ENCODE measurements around the gene ADGRB2.

ADGRB2 gene

DNA sequence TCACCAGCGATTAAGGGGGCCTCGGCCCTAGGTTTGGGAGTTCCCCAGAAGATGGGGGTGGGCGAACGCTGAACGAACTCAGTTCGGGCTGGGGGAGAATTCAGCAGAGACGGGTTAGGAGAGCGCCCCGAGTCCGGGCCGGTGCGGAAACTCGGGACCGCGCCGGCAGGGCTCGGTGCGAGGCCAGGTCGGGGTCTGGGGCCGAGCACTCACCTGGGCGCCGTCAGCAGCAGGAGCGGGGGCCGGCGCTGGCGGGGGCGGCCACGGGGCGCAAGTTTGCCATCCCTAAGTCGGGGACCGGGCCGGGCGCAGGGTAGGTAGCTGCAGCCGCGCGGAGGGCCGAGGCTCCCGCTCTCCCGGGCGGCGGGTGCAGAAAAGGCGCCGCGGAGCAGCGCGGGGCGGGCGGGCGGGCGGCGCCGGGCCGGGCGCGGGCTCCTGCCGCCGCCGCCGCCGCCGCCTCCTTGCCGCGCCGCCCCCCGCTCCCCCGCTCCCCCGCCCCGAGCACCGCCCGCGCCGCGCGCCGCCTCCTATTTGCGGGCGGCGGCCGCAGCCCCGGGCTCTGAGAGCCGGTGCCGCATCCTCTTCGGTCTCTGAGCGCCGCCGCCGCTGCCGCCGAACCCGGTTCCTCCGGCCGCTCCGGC lies 349 bp downstream of the ADGRB2 start:
- peak; percentile 66 for DNase-seq

DNA sequence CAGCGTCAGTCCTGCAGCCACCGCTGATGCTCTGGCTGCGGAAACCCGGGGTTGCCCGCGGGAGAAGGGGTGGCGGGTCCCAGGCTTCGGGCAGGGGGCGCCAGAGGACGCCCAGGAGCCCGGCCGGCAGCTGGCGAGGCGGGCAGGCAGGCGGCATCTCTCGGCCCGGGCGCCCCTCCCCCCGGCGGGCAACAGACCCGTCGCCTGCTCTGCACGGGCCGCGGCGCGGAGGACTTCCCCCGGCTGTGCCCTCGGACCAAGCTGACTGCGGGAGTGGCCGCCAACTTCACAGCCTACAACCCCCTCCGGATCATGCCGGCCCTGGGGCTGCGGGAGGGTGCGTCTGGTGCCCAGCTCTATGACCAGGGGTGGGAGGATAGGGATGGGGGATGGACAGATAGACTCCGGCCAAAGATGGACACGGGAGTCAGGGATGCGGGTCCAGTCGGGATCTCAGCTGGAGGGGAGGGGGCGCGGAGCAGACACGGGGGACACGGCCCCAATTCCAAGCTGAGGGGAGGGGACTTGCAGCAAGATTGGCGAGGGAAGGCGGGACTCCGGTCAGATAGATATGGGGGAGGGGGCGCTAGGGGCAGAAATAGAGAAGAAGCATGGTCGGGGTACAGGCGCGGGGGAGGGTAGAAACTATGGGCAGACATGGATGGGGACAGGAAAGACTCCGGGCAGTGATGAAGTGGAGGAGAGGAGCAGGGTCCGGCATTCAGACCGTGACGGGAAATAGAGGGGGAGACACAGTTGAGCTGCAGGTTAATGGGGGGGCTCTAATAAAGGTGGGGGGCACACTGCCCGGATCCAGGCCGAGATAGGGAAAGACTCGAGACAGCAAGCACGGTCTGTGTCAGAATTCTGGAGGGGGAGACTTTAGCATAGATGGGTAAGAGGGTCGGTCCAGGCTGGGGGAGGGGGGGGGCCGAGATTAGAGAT lies 1.1 kb downstream of the ADGRB2 start:
- peak; percentile 94 for DNase-seq

DNA sequence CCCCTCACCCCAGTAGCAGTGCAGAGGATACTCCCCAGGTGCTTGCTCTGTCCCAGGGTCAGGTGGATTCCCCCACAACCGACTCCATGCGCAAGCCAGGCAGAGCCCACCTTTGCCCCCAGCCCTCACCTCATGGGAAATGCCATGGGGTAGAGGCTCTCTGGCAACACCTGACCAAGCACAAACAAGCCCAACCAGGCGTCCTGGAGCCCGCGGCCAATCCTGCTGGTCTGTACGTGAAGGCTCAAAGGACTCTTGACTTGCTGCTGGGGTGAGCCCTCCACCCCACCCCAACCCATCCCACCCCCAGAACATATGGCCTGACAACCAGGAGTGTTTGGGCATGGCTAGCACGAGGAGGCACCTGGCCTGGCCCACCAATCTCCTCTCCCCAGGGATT lies 1.8 kb downstream of the ADGRB2 start:
- DNase-seq, result no peak

DNA sequence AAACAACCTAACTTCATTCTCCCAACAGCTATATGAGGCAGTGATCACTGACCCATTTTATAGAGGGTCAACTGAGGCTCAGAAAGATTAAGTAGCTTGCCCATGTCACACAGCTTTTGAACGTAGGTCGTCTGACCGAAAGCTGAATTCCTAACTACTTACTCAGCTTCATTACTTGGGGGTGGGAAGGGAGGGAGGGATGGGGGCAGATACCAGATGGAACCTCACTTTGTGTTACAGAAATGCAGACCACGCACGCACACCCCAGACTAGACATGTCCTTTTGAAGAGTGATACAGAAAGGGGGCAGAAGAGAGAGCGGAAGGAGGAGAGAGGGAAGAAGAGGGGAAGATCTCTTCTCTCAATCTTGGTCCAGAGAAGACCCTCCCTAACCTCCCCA lies 2.3 kb downstream of the ADGRB2 start:
- no peak for DNase-seq

DNA sequence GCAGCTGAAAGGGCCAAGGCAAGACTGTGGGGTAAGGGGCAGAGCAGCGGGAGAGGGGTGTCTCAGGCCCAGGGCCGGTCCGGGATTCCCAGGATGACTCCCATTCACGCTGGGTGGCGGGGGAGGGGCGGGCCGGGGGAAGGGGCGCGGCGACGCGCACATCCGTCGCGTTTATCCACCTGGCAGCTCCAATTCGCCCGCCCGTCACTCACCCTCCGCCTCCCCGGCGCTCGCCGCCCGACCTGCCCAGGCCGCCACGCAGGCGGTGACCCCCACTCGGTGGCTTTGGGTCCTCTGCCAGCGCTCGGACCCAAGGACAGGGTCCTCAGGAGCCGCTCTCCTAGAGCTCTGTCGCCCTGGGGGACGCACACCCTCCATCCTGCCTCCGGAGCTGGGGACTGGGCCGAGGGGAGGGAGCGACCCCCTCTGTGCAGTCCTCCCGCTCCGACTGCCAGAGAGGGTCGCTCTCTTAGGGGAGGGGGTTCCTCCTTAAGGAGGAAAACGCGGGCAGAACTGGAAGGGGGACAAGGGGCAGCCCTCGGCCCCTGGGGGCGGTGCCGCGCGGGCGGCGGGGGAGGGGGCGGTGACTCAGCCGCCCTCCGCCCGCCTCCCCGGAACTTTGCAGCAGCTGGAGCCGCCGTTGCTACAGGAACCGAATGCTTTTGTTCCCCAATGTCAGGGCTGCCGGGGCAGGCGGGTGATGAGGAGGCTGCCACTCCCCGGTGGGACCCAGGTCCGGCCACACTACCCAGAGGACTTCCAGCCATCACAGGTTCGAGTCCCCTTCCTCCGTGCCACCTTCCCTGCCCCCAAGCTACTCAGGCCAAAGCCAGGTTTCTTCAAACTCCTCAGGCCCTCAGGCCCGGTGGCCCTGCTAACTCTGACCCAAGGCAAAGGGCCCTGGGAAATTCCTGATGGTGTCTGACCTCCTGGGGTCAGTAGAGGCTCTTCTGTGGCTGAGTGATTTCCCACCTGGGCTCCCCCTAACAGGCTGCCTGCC lies 3.4 kb downstream of the ADGRB2 start:
- DNase-seq, result peak; percentile 95

DNA sequence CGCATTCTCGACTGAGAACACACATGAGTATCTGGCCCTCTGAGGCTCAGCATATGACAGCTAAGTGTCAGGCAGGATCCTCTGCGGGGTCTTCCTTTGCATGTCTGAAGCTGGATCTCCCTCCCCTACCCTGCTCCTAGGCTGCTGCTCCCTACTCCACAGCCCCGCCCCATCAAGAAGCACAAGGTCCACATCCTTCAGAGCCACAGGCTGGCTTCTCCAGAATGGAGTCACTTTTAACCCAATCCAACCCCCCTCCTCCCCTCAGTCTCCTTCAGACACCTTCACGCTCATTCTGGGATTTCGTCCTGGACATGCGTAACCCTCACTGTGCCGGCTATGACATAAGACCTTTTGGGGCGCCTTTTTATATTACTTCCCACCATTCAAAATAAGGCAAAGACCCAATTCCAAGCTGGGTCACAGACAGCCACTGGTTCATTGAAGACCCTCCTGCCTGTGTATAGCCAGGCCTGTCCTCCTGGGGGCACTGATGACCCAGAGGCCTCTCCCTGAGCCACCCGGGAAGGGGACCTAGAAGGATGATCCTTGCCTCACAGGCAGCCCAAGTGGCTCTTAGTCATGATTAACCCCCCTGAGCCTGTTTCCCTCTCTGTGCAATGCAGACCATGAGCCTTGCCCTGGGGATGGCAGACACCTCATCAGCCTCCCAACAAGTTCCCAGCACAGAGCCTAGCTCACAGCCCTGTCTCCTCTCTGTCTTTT lies 4.7 kb downstream of the ADGRB2 start:
- DNase-seq, result peak; percentile 40

DNA sequence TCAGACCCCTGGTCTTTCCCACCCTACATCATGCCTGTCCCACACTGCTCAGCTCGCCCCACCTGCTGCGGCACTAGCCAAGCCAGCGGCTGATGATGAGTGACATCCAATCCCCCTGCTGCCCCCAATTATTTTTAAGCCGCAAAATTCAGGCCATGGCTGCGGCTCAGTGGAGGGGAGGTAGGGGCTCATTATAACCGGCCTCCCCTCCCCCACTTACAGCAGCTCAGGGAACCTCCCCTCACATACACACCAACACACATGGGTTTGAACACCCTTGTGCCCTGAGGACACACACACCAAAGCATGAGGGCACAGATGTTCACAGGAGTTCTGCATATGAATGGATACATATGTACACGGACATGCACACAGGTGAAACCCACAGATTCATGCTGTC lies 5.3 kb downstream of the ADGRB2 start:
- no peak for DNase-seq

DNA sequence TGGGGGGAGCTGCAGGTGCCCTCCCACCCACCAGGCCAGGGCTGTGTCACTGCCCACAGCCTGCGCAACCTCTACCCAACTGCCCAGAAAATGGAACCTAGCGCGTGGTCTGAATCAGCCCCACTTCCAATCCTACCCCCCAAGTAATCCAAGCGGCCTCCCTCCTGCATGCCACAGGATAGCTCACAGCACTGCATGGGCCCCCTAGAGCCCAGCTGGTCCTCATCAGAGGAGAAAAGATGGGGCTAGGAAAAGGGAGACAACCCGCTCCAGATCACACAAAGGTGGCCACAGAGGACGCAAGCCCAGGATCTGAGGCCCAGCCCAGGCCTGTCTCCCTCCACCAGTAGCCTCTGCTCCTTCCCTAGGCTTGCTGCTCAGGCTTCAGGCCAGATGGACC lies 6.2 kb downstream of the ADGRB2 start:
- no peak for DNase-seq

DNA sequence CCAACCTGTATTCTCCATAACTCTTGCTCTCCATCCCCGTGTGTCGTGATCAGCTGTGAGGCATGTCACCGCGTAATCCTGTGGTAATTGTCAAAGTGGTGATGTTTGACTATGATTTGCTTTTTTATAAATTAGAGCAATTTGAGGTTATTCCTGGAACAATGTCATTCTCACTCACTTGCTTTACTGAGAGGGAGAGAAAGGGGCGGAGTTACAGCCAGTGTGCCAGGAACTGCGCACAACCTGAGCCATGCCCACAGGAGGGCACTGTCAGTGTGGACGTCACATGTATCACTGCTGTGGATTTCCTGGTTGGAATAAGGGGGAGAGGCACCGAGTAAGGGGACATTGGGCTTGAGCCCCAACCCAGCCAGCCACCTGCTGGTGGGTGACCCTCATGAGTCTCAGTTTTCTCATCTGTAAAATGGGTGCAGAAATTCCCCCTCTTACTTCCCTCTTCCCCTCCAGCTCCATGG lies 6.9 kb downstream of the ADGRB2 start:
- DNase-seq, result peak; percentile 41

DNA sequence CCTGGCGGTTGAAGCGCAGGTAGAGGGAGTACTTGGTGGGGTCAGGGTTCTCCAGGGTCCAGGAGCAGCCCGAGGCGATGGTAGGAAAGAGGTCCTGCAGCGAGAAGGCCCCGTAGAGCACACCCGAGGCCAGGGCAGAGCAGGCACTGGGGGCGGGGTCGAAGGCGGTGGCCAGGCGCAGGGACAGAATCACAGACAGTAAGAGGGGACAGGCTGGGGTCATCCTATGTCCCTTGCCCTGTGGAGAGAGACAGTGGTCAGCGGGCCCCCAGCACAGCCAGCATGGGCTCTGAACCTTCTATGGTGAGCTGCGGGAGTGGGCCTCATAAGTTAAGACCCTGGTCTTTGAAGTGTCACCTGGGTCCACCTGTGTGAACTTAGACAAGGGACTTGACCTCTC lies 7.6 kb downstream of the ADGRB2 start:
- DNase-seq, result no peak

DNA sequence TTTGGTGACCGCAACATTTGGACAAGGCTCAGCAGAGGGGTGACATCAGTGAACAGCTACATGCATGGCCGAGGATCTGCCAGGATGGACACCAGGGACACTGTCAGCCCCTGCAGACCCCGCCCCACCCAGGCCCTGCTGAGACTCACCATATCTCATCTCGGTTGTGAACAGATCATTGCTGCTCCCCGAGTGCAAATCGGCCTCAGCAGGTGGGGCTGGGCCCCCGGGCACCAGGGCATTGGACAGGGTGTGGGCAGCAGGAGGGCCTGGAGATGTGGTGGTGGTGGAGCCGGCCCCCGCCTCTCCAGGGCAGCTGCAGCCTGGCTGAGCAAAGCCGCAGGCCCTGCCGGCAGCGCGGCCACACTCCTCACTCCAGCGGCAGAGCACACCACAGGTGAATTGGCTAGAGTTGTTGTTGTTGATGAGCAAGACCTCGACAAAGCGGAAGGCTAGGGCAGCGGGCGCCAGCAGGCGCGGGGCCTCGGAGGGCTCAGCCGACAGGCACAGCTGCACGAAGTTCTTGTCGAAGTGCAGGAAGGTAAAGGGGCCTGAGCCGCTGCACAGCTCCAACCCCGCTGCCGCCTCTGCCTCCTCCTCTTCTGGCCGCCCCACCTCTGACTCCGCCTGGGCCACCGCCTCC lies 8.2 kb downstream of the ADGRB2 start:
- no peak for DNase-seq

DNA sequence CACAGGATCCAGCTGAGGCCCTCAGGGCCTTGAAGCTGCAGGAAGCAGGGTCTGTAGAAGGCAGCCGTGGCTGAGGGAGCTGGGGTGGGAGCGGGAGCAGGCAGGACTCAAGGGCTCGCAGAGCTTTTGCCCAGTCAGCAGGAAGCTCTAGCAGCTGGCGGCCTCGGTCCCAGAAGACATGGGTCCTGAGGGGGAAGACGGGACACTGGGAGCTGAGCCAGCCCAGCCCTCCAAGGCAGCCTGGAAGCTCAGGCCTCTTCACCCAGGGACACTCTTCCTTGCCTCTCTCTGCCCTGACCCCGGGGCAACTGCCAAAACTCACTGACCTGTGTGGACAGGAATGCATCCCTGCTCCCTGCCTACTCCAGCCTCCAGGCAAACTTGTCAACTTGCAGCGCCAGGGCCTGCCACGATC lies 8.9 kb downstream of the ADGRB2 start:
- DNase-seq, result no peak

DNA sequence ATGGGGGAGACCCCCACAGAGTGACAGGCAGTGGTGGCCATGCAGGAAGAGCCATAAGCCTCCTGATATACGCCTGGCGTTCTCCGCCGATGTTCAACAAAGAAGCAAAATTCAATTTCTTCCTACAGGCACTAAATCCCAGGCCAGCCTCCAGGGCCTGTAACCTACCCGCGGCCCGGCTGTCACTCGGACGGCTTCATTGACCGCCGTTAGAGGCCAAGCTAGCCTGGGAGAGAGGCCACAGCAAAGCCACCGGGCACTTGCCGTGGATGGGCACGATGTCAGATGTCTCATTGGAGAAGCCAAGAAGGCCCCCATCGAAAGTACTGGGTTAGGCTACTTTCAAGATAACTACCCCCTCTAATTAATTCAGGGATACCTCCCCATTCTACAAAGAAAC lies 9.7 kb downstream of the ADGRB2 start:
- DNase-seq, result no peak

DNA sequence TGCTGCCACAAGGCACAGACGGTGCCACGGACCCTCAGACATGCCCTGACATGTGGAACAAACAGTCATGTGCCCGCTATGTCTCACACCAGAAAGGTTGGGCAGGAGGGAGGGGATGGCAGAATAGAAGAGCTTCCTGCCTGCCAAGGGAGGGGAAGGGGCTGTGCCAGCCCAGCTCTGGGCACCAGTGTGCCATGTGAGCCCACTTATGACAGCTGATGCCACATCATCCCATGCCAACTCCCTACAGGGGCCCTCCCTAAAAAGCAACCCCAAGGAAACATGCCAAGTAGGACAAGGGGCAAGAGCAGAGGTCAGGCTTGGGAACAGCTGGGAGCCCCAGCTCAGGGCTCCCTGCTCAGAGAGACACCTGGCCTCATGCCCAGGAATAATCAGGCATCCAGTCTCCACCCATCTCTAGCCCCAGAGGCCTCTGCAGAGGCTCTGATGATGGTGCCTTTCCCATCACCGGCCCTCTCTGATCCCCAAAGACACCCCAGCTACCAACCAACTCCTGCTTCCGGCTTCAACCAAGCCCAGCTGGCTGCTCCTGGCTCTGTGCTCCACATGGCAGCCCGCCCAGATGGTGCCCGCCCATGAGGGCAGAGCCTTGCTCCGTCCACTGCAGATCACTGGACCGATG lies 10.3 kb downstream of the ADGRB2 start:
- DNase-seq, result peak; percentile 41

DNA sequence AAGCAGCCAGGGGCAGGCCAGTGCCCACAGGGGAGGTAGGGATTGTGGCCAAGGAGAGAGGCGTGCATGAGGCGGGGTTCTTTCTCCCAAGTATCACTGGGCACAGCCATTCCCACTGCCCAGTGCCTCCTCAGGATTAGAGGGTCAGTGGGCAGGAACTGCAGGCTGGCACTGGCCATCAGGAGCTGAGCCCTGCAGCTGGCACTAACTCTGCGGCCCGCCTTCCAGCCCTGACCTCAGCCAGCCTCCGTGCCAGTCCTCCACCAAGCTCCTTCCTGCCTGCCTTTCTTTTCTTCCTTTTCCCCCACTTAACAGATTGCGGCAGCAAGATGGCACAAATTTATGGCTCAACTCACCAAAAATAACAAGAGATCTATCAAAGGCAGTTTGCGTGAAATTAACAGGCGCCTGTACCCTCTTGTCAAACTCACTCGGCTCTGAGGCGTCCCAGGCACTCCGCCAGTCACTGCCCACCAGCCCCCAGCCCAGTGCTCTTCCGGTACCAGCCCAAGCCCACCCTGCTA lies 11.1 kb downstream of the ADGRB2 start:
- no peak for DNase-seq

DNA sequence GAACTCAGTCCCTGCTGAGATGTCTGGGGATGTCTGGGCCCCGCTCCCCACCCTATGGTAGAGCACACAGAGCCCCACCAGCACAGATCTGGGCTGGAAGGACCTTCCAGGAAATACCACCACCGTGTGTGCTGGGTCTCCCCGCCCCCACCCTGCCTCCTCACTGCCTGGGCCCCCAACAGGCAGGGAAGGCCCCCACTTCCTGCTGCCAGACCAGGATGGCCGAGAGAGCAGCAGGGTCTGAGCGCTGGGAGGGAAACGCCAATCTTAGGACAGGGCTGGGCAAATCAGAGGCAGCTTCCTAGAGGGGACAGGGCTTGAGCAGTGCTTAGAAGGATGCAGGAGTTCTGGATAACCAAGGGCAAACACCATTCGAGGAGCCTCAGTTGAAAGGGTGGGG lies 11.9 kb downstream of the ADGRB2 start:
- DNase-seq, result no peak

DNA sequence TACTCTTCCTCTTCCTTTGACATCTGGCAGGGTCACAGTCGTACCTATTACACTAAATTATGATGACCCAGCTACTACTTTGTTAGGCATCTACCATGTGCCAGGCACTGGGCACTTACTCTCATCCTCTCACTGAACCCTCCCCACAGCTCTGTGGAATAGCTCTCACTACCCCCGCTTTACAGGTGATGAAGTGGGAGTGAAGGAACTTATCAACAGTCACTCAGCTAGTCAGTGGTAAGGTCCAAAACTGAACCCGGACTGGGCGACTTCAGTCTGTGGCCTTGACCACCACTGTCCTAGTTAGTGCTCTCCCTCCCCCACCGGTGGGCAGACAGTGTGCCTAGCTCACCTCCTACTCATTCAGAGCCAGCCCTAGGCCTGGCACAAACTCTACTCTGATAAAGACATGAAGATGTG lies 12.3 kb downstream of the ADGRB2 start:
- DNase-seq, result no peak

DNA sequence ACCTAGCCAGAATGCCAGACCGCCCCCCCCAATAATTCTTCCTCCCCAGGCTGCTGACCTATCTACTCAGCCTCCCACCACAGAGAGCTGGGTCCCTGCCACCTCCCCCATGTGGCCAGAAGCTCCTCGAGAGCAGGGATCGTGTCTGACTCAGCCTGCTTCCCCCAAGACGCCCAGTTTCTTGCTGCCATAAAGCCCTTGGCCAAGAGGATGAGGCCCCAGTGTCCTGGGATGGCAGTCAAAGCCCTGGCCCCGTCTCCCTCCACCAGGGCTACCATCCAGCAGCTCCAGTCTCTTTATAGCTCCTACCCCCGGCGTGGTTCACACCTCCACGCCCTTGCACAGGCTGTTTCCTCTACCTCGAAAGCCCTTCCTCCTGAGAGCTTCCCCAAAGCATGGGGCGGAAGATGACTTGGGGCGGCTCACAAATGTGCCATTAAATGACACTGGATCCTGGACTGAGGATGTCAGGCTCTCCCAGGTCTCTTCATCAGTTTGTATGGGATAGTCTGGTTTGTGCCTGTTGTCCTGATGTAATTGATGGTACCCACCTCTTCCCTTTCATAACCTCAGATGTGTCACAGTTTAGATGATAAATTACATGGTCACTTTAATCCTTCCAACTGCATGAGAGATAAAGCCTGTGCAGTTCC lies 13.2 kb downstream of the ADGRB2 start:
- no peak for DNase-seq

DNA sequence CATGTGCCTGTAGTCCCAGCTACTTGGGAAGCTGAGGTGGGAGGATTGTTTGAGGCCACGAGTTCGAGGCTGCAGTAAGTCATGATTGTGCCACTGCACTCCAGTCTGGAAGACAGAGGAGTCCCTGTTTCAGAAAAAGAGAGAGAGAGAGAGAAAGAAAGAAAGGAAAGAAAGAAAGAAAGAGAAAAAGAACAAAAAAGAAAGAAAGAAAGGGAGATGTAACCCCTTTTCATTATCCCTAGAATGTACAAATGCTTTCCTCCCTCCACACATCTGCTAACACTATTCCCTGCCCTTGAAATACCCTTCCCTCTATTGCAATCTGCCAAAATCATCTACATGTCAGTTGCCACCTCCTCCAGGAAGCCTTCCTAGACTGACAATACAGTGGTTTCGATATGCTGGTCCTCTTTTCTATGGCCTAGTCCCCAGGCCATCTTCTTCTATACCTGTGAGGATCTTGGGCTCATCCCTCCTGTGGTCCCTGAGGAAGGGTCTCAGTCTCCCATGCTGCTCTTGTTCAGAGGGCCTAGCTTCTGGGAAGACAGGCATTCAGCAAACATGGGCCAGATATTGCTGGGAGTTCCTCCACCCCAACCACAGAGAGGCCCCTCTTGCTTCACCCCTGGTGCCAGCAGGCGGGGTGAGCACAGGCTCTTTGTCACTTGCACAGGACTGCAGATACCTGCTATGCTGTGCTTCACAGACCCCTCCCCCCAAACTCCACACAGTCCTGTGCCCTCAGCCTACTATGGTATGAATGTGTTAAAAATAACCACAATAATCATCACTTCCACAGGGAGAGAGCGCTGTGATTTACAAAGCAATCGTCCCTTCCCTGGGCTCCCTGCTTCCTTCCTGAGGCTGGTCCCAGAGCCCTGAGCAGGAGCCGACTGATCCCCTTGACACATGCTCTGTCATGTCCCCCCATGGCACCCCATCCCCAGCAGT lies 14.1 kb downstream of the ADGRB2 start:
- DNase-seq, result no peak

Measured in DMS53 (cell line).